ENCODE measurements around the gene SRCAP.

SRCAP gene

GRCh38 chr16:30774367-30775130, 75.6 kb downstream of the SRCAP start:
- peak overlapping the region; percentile 88 for H3K4me3 ChIP-seq (ENCODE audit: low read depth, low read length)
- DNase-seq (ENCODE audit: low read depth): no peak
- TF ChIP-seq CTCF (IDR thresholded peaks at IDR 0.05; ENCODE audit: control insufficient read depth, extremely low read depth, insufficient read depth): no peak

DNA sequence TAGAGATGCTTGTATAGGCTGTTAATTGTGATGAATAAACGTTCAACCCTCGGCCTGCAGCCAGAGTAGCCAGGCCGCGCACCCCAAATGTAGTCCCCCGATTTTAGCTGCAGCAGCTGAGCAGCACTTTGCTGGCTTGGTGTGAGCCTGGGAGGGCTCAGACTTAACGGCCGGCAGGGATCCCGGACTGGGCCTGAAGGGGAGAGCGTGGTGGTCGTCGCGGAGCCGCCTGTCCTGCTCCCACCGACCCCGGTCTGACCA, 76.1 kb downstream of the SRCAP start:
- peak overlapping the region; percentile 88 for H3K4me3 ChIP-seq (ENCODE audit: low read depth, low read length)
- no peak for DNase-seq (ENCODE audit: low read depth)
- no peak for TF ChIP-seq CTCF (IDR thresholded peaks at IDR 0.05; ENCODE audit: control insufficient read depth, extremely low read depth, insufficient read depth)

- peak overlapping the region; percentile 88 for H3K4me3 ChIP-seq (ENCODE audit: low read depth, low read length)
- no peak for TF ChIP-seq CTCF (IDR thresholded peaks at IDR 0.05; ENCODE audit: control insufficient read depth, extremely low read depth, insufficient read depth)
- DNase-seq (ENCODE audit: low read depth): peak; percentile 49
Observed at GRCh38 chr16:30775392-30776188, 76.6 kb downstream of the SRCAP start.

DNA sequence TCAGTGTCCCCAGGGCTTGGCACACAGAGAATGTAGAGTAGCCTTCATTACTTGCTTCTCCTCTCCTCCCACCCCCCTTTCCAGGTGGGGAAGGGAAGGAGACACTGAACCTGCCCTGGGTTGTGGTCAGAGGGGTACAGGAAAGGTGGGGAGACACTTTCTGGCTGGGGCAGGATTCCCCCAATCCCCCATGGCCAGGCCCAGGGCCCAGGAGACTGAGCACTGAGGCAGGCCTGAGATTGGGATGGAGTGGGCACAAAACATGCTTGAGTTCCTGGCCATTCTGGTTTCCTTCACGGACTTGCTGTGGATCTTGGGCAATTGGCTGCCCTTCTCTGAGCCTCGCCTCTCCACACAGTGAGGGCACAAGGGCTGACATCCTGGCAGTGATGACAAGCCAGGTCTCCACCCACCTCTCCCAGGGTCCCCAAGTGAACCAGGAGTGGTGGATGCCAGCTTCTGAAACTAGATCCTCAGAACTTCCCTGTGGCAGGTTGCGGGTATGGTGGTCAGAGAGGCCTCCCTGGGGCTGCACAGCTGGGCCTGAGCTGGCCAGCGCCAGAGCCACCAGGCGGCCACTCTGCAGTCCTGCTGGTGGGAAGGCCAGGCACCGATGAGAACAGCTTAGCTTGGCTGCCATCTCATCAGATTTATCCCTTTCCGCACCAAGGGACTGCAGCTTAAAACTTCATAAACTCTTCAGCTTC, 78.8 kb downstream of the SRCAP start:
- no peak for TF ChIP-seq CTCF (IDR thresholded peaks at IDR 0.05; ENCODE audit: control insufficient read depth, extremely low read depth, insufficient read depth)
- no peak overlapping the region for H3K4me3 ChIP-seq (ENCODE audit: low read depth, low read length)
- DNase-seq (ENCODE audit: low read depth): no peak

DNA sequence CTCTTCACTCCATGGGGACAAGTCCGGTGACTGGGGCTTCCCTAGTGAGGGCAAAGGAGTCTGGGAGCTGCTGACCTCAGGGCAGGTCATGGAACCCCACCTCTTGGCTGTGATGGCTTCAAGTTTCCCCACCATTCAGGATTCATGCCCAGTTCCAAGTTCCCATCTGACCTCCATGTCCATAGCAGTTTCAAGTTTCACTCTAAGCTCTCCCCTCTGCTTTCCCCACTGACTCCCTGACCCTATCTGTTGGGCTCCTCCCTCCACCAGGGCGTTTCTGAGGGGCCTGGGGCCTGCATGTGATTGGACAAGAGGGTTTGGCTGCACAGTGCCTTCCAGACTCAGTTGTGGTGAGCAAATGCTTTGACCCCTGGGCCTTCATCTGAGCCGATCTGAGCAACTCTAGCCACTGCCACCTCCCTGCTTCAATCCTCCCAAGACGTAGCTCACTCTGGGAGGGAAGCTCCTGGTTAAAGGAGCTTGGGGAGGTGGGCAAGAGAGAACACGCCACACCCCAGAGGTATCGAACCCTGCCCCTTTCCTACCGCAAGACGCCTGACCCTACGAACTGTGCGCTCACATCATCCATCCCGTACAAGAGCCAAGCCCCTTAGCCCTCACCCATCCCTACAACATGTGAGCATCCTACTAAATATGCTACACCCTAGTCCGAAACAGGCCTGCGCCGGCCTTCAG, 79.7 kb downstream of the SRCAP start:
- no peak overlapping the region for H3K4me3 ChIP-seq (ENCODE audit: low read depth, low read length)
- no peak for DNase-seq (ENCODE audit: low read depth)
- TF ChIP-seq CTCF (IDR thresholded peaks at IDR 0.05; ENCODE audit: control insufficient read depth, extremely low read depth, insufficient read depth): no peak

DNA sequence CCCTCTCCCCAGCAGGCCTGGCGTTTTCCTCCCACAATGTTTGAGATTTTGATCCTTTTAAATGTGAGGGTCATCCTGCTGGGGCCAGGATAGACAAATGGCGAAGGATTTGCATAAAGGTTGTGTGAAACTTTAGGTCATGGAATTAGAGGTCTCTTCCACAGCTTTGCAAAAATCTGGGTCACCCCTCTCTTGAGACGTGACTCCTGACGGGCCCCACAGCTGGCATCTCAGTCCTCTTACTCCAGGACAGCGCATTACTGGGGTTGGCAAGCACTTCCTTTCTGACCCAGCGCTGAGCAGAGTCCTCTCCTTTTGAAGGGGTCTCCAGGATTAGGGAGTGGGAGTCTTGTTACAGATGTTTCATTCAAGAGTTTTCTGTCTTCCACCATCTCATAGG, 80.6 kb downstream of the SRCAP start:
- no peak for DNase-seq (ENCODE audit: low read depth)
- no peak for TF ChIP-seq CTCF (IDR thresholded peaks at IDR 0.05; ENCODE audit: control insufficient read depth, extremely low read depth, insufficient read depth)
- no peak overlapping the region for H3K4me3 ChIP-seq (ENCODE audit: low read depth, low read length)

Measured in LNCaP clone FGC (cell line).